PFSK-1 (cell line): ENCODE data around the gene RPS23.

Experiments used
- FOXP2 ChIP-seq: optimal IDR thresholded peaks from 2 replicates; pipeline ENCODE3; 2011; ENCODE audit warnings: borderline replicate concordance, control low read depth, inconsistent platforms; ENCODE audit not compliant: insufficient read depth; ENCODE audit errors: extremely low read length, extremely low read depth
- POLR2AphosphoS5 ChIP-seq: IDR thresholded peaks from 2 replicates; pipeline ENCODE4 v1.6.1; 2012; ENCODE audit warnings: low read depth, mild to moderate bottlenecking, control low read depth, low read length, moderate library complexity
- REST ChIP-seq, 2 experiments: IDR thresholded peaks; 2 replicates each; pipeline versions ENCODE4 v1.6.1 to v1.8.0; 2011 to 2012; ENCODE audit warnings: low read depth in 2 of 2, low read length in 2 of 2, control low read depth in 1 of 2, inconsistent platforms in 1 of 2, mild to moderate bottlenecking in 1 of 2, moderate library complexity in 1 of 2; ENCODE audit not compliant: insufficient read depth in 1 of 2
- SIN3A ChIP-seq: IDR thresholded peaks from 2 replicates; pipeline ENCODE4 v1.6.1; 2012; ENCODE audit warnings: mild to moderate bottlenecking, low read length, moderate library complexity, borderline replicate concordance; ENCODE audit not compliant: insufficient read depth
- TAF1 ChIP-seq: IDR thresholded peaks from 2 replicates; pipeline ENCODE4 v1.6.1; 2012; ENCODE audit warnings: low read length, control low read depth, borderline replicate concordance; ENCODE audit not compliant: insufficient read depth

The RPS23 gene

DNA sequence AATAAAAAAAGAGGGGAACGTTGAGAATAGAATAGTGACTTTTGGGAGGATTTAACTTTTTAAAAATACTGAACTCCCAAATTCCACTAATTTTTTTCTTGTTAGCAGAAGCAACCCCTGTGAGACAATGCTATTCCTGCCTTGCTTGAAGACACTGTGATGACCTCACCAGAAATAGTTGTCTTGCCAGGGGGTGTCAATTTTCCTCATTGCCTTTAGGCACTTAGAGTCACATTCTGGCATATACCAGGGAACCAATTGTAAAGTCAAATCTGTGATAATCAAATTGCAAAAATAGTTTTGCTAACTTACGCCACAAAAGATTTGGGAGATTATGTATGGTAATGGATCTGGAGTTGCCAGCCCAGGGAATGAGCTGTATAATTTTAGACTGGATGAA, 42.8 kb upstream of the RPS23 start:
- no peak for TF ChIP-seq POLR2AphosphoS5
- no peak for TF ChIP-seq FOXP2
- TF ChIP-seq REST (IDR thresholded peaks at IDR 0.05; ENCODE audit: insufficient read depth in 1 of 2, low read depth in 2 of 2, low read length in 2 of 2), result no peak
- TF ChIP-seq SIN3A, result no peak
- no peak for TF ChIP-seq TAF1

- TF ChIP-seq REST (IDR thresholded peaks at IDR 0.05; ENCODE audit: insufficient read depth in 1 of 2, low read depth in 2 of 2, low read length in 2 of 2) (no peak), FOXP2 (no peak), TAF1 (no peak), SIN3A (no peak), POLR2AphosphoS5 (no peak)
Measured at GRCh38 chr5:82319651-82320376, 41.7 kb upstream of the RPS23 start.

DNA sequence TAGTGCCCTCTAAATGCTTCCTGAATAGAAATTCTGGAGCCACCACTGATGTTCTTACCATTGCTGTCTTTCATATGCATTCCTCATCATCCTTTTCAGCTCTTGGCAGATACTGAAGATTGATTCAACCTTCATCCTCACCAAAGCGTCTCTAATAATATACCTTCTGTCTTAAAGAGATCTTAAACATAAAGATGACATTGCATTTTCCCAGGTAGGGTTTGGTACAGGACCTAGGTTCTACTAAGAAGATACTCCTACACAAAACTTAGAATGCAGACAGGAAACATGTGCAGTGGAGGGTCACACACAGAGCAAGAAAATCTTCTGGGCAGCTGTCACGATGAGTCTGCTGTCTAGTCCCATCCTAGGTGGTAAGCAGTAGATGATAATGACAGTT, 41.0 kb upstream of the RPS23 start:
- TF ChIP-seq SIN3A (no peak), REST (IDR thresholded peaks at IDR 0.05; ENCODE audit: insufficient read depth in 1 of 2, low read depth in 2 of 2, low read length in 2 of 2) (no peak), TAF1 (no peak), FOXP2 (no peak), POLR2AphosphoS5 (no peak)

GRCh38 chr5:82314964-82315758, 37.0 kb upstream of the RPS23 start:
- TF ChIP-seq POLR2AphosphoS5 (no peak), FOXP2 (no peak), TAF1 (no peak), REST (IDR thresholded peaks at IDR 0.05; ENCODE audit: insufficient read depth in 1 of 2, low read depth in 2 of 2, low read length in 2 of 2) (no peak), SIN3A (no peak)
